AG09309 (cell line): ENCODE data around the gene UGDH.

Experiments
- DNase-seq: peaks from one replicate; pipeline ENCODE4 v3.0.0-alpha.2; 2010; ENCODE audit warnings: low read depth
- H3K4me3 ChIP-seq: 2 replicates; pipeline ENCODE4 v1.5.1; 2011; ENCODE audit warnings: mild to moderate bottlenecking, low read depth, low read length, moderate library complexity; ENCODE audit not compliant: control insufficient read depth
- TF ChIP-seq, protein P1 (sequence below): IDR thresholded peaks from 2 replicates; pipeline ENCODE4 v1.5.1; 2011; ENCODE audit warnings: mild to moderate bottlenecking, low read depth, low read length, inconsistent platforms; ENCODE audit not compliant: insufficient read depth, control insufficient read depth; ENCODE audit errors: missing control alignments

UGDH gene

DNA sequence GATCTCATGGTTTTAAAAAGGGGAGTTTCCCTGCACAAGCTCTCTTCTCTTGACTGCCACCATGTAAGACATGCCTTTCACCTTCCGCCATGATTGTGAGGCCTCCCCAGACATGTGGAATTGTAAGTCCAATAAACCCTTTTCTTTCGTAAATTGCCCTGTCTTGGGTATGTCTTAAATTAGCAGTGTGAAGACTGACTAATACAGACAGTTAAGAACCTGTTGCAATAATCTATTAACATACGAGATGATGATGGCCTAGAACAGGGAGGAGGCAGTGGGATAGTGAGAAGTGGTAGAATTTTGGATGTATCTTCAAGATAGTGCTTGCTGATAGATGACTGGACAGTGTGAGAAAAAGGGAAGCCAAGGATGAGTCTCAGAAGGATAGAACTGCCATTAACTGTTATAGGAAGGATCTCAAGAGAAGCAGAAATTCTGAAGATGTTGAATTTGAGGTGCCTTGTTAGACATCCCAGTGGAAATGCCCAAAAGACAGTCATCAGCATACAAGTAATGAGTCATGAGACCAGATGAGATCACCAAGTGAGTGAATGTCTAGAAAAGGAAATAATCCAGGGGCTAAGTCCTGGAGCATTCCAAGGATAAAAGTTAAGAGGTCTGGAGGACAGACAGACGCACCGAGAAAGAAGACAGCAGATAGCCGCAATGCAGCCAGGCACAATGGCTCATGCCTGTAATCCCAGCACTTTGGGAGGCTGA lies 38.8 kb upstream of the UGDH start:
- no peak overlapping the region for H3K4me3 ChIP-seq
- peak; percentile 60 for DNase-seq
- TF ChIP-seq, protein P1, sequence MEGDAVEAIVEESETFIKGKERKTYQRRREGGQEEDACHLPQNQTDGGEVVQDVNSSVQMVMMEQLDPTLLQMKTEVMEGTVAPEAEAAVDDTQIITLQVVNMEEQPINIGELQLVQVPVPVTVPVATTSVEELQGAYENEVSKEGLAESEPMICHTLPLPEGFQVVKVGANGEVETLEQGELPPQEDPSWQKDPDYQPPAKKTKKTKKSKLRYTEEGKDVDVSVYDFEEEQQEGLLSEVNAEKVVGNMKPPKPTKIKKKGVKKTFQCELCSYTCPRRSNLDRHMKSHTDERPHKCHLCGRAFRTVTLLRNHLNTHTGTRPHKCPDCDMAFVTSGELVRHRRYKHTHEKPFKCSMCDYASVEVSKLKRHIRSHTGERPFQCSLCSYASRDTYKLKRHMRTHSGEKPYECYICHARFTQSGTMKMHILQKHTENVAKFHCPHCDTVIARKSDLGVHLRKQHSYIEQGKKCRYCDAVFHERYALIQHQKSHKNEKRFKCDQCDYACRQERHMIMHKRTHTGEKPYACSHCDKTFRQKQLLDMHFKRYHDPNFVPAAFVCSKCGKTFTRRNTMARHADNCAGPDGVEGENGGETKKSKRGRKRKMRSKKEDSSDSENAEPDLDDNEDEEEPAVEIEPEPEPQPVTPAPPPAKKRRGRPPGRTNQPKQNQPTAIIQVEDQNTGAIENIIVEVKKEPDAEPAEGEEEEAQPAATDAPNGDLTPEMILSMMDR, result no peak

DNA sequence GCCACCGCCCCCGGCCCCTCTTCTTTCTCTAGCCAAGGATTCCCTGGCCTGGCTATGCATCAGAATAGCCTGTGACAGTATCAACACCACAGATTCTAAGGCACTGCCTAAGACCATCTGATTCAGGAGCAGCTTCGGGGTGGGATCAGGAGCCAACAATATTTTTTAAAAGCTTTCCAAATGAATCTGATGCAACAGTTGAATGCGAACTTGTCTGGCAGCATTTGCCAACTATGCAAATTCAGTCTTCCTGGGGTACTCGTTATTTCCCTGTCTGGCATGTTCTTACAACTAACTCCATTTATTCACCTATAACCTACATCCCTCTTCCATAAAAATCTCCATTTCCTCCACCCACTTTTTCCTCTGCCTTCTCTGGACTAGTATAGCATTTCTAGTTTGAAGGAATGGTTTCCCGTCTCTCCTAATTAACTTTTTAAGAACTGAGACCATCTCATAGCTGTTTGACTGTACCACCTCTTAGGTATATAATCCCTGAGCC lies 36.2 kb upstream of the UGDH start:
- TF ChIP-seq, protein P1, result no peak
- DNase-seq, result no peak
- H3K4me3 ChIP-seq, result no peak overlapping the region

DNA sequence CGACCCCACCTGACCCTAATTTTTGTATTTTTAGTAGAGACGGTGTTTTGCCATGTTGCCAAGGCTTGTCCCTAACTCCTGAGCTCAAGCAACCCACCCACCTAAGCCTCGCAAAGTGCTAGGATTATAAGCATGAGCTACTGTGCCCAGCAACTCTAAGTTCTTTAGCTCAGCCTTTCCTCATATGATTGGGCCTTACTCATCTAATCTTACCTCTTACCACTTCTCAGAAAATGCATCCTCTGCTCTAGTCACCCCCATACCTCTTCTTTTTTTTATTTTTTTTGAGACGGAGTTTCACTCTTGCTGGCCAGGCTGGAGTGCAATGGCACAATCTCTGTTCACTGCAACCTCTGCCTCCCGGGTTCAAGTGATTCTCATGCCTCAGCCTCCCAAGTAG lies 35.6 kb upstream of the UGDH start:
- no peak for DNase-seq
- TF ChIP-seq, protein P1, result no peak
- no peak overlapping the region for H3K4me3 ChIP-seq

DNA sequence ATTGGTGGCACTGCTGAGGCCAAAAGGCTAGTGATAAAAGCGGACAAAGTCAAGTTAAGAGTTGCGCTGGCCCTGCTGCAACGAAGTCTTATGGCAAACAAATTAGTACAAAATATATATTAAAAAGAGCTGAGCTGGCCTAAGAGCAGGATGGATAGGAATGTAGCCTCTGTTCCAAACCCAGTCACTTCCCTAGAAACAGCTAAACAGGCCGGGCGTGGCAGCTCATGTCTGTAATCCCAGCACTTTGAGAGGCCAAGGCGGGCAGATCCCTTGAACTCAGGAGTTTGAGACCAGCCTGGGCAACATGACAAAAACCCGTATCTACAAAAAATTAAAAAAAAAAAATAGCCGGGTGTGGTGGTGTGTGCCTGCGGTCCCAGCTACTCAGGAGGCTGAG lies 32.4 kb upstream of the UGDH start:
- TF ChIP-seq, protein P1, result no peak
- no peak for DNase-seq

DNA sequence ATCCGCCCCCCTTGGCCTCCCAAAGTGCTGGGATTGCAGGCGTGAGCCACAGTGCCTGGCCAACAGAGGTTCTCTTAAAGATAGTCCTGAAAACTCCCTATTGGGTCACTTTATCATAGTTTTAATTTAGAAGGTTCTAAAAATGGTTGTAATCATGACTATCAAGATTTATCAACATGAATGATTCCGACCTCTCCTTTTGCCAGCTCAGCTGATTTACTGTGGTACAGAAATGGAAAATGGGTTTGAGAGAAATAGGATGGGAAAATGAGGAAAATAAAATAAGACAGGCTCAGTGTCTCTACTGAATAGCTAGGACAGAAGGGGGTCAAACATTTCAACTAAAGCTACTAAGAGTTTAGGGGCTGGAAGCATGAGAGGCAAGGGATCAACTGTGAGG lies 28.2 kb upstream of the UGDH start:
- TF ChIP-seq, protein P1, result no peak
- no peak overlapping the region for H3K4me3 ChIP-seq
- DNase-seq, result no peak

More for the DNA sequence above, 32.4 kb upstream of the UGDH start:
- no peak overlapping the region for H3K4me3 ChIP-seq

DNA sequence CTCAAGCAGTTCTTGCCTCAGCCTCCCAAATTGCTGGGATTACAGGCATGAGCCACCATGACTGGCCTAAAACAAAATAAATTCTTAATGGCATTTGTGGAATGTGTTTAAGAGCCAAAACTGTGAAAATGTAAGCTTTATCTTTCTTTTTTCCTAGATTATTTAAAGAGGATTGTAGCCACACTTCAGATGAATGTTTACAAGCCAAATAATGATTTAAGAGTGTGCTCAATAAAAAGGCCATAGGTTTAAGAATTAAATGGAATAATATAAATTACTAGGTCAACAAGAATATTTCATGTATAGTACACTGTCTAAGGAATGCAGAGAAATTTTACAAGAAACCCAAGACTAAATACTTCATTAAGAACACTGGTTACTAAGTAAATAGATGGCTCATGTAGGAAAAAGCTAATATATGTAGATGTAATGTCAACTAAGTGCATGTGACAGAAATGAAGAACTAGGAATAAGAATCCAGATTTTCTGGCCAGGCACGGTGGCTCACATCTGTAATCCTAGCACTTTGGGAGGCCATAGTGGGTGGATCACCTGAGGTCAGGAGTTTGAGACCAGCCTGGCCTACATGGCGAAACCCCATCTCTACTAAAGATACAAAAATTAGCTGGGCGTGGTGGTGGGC lies 21.3 kb upstream of the UGDH start:
- TF ChIP-seq, protein P1, result no peak
- no peak for DNase-seq
- H3K4me3 ChIP-seq, result no peak overlapping the region
